8988T (cell line): ENCODE measurements around the gene AFTPH.

Source experiments
- DNase-seq: peaks from one replicate; pipeline ENCODE4 v3.0.0; 2011

AFTPH gene

GRCh38 chr2:64543008-64543697 lies 19.0 kb downstream of the AFTPH start:
- no peak for DNase-seq

GRCh38 chr2:64548761-64549160 lies 24.6 kb downstream of the AFTPH start:
- no peak for DNase-seq

DNA sequence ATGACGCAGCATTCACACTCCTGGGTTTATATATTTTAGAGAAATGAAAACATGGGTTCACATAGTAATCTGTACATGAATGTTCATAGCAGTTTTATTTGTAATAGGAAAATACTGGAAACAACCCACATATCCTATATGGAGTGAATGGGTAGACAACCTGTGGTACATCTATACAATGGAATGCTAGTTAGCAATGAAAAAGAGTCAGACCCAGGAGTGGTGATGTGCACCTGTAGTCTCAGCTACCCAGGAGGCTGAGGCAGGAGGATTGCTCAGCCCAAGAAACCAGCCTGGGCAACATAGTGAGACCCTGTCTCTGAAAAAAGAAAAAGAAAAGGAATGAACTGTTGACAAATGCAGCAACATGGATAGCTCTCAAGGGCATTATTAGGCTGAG lies 25.9 kb downstream of the AFTPH start:
- DNase-seq, result no peak

DNA sequence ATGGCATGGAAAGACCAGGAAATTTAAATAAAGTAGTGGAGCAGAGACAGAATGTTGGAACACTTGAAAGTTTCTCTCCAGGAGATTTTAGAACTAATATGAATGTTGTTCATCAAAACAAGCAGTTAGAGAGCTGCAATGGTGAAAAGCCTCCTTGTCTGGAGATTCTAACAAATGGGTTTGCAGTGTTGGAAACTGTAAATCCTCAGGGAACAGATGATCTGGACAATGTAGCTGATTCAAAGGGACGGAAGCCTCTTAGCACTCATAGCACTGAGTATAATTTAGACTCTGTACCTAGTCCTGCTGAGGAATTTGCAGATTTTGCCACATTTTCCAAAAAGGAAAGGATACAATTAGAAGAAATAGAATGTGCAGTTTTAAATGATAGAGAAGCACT lies 27.7 kb downstream of the AFTPH start:
- DNase-seq, result no peak

DNA sequence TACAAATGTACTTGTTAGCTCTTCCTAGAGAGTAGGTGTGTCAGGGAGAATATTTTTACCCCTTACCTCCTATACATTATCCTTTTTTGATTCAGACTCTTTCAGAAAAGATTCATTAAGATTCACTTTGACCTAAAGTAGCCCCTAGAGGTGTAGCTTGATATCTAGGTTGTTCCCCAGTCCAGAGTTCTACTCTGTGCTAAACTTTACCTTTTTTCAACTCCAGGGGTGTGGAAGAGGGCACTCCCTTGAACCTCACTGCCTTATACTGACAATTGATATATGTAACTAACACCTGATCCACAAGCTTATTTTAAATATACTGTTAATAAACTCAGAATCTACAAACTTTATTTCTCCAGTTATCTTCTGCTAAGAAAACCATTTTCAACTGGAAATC lies 30.0 kb downstream of the AFTPH start:
- DNase-seq, result no peak

GRCh38 chr2:64558445-64559081 lies 34.4 kb downstream of the AFTPH start:
- DNase-seq, result no peak

- no peak for DNase-seq
These were observed 38.1 kb downstream of the AFTPH start for GRCh38 chr2:64562148-64562784.

- no peak for DNase-seq
These were observed 39.4 kb downstream of the AFTPH start for GRCh38 chr2:64563436-64563938.

DNA sequence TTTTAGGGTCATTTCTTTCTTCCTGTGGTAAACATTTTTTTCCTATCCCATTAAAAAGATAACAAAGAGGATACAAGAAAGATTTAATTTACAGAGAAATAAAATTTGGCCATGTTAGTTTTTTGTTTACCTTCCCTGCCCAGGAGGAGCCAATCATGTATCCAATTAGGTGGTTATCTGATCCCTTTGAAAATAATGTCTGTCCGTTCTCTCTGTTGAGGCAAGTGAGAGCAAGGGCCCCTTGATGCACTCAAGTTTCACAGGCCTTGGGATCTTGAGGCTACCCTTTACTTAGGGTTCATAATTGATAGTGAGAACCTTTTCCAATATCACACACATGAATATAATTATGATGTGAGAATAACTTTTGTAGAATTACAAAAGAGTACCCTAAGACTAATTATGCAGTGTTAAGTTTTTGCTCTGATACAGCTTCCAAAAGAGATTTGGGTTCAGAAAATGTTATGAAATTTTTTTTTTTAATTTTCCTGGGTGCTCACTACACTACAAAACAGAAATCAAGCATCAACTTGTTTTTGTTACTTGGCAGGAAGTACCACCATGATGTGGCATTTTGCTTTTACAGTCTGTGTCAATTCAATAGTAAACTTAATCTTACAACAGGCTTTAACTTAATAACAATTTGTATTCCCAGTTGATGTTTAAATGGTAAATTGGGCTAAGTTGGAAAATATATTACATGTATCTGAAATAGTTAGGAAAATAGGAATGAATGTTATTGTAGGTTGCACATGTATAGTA lies 42.0 kb downstream of the AFTPH start:
- no peak for DNase-seq

DNA sequence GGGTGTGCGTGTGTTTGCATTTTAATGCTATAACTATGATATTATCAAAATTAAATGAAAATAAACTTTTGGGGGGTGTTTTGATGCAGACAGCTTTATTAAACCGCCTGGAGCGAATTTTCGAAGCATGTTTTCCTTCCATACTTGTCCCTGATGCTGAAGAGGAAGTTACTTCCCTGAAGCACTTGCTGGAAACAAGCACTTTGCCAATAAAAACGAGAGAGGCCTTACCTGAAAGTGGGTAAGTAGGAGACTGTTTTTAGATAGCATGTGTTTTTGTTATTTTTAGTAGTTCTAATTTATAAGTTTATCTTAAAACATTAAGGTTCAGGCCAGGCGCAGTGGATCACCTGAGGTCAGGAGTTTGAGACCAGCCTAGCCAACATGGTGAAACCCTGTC lies 43.3 kb downstream of the AFTPH start:
- no peak for DNase-seq

DNA sequence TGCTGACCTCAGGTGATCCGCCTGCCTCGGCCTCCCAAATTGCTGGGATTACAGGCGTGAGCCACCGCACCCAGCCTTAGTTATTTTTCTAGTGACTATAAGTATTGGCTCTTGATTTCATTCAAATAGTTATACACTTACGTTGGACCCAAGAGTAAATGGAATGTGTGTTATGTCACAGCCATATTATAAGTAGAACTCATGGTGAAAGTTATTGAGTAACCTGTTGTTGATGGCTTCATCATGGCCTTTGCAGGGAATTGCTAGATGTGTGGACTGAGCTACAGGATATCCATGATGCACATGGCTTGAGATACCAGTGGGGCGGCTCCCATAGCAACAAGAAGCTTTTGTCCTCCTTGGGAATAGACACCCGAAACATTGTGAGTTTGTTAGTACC lies 44.7 kb downstream of the AFTPH start:
- DNase-seq, result no peak

GRCh38 chr2:64574871-64575270 lies 50.7 kb downstream of the AFTPH start:
- no peak for DNase-seq

DNA sequence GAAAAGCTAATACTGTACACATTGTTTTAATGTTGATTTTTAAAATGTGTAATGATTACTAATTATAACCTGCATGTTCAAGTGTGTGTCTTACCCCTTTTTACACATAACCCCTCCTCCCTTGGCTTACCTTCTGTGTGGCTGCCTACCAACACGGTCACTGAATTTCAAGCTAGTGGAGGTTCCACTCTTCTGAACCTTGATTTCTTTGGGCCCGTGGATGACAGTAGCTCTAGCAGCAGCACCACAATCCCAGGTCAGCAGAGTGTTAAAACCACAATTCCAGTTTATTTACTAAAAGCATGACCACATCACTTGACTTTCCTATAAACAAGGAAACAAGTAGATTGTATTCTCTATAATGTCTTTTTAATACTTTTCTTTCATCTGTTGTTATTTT lies 56.9 kb downstream of the AFTPH start:
- no peak for DNase-seq

DNA sequence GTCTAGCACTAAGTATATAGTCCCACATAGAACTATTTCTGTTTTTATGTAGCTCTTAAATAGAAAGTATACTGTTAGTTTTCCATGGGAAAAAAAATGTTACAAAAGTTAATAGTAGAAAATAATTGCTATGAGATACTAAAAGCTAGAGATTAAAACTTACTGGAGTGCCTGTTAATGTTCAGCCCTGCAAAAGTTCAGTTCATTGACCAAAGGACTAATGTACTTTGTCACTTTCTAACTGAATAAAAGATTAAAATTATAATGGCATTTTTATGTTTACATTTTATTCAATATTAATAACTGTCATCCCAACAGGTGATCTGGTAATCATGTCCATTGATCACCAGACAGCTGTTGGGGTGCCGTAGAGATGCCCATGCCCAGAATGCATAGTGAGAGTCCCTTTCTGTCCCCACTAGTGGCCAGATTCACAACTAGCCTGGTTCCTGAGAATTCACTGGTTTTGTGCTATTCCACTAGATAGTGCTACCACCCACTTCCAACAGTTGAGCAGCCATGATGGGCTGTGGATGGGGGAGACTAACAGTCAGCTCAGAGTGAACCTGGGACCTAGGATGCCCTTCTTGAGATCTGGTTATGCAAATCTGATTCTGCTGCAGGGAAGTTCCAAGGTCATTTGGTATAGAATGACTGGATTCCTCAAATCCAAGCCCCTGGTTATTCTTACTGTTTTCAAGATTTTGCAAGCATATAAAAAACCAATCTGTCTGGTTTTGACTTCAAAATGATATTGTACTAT lies 57.8 kb downstream of the AFTPH start:
- no peak for DNase-seq

DNA sequence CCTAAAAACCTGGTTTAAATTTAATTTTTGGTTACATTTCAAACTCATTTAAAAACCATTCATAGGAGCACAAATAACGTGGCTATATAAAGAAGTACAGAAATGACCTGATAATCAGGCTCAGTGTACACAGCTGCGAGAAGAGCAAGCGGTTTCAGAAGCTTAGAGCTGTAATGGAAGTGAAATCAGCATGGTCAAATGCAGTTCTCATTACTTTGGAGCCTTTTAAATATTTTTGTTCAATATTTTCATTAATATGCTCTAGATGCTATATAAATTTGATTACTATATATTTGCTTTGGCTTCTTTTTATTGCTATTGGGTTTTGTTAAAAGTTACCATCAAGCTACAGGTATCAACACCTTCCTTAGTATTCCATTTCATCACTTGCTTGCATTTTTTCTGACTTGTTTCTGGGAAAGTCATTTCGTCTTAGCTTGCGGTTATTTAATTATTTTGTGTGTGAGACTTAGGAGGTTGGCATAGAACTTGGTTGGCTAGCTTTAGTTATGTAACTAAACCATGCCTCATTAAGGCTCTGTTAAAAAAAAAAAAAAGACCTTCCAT lies 58.7 kb downstream of the AFTPH start:
- no peak for DNase-seq

- DNase-seq, result no peak
These were observed 61.9 kb downstream of the AFTPH start for GRCh38 chr2:64586054-64586453.

DNA sequence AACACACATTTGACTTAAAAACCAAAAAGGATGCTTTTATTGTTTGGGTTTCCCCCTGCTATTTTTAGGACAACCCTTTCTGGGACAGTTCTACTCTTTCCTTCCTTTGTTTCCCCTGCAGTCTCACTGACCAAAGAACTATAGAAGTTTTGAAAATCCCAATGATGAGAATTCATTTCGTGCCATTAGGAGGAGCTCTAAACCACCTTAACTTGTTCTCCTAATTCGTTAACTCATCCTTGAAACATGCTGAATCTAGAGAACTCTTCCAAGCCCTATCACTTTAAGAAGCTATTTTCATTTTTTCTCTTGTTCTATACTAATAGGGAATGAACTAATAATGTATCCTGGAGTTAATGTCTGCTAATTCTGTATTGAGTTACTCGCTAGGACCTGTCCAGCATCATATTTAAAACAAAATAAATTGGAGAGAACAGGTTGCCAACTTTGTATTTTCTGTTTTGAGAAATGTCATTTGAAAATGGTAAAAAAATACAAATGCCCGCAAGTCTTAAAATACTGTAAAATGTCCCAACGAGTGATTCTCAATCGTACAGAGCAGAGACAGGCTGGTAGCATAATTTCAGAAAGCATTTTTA lies 62.9 kb downstream of the AFTPH start:
- no peak for DNase-seq

GRCh38 chr2:64587561-64587960 lies 63.4 kb downstream of the AFTPH start:
- no peak for DNase-seq

- no peak for DNase-seq
These were observed 67.1 kb downstream of the AFTPH start for GRCh38 chr2:64591188-64591587.

- DNase-seq, result no peak
These were observed 69.0 kb downstream of the AFTPH start for GRCh38 chr2:64593035-64593655.

DNA sequence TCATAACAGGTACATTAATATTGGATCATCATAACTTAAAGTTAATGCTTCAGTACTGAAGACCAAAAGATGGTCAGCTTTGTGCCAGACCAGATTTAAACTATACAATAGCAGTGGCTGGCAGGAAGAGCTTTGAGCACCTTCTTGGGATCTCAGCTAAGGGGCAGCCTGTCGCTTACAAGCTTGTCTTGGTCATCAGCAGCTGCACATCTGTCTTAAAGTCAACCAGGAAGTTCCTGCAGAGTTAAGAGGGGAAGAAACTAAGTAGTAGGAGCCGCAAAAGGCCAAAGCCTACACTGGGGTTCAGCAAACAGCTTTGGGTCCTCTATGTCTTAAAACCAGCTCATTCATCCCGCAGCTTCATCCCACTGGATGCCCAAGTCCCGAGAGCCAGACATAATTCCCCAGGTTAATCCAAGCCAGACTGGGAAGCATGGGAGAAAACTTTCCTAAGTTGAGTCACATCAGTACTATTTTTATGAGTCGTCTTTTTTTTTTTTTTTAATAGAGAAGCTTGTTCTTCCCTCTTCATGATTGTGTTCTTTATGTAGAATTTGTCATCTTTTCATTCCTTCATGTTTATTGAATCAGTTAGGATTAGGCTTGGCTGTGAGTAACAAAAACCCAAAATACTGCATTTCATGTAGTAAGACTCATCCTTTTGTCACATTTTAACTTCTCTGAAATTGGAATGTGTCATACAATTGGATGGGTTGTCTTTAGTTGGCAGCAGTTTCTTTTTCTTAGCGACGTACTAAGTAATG lies 70.3 kb downstream of the AFTPH start:
- no peak for DNase-seq
